ENCODE results near the gene PCGF3.
A peak's percentile ranks its signal among the peaks of the same experiment; 100 is the strongest.
"Not testable (repeated sequence)": the region's sequence is repeated elsewhere in the genome, so short reads cannot be mapped to it uniquely, and the experiment has no call there.

Gene PCGF3

DNA sequence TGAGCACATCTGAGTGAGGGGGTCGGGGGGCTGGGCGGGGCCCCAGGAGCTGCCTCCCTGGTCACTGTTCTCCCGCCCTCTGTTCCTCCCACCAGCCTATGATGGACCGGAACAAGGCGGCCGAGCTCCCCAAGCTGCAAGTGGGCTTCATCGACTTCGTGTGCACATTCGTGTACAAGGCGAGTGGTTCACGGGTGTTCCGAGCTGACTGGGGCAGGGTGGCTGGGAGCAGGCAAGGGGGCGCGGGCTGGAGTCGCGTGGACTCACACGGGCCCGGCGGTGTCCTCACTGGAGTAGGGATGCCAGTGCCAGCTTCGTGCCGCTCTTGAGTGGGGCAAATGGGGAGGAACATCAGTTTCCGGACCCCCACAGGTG lies 39.2 kb upstream of the PCGF3 start:
- H3K27ac Mint-ChIP-seq = no peak overlapping the region
- DNase-seq = no peak
- peaks cover 5% of the 10 kb centered on the region for H3K4me1 Mint-ChIP-seq
- no peak overlapping the region for H3K4me3 Mint-ChIP-seq
- TF ChIP-seq, protein P1, sequence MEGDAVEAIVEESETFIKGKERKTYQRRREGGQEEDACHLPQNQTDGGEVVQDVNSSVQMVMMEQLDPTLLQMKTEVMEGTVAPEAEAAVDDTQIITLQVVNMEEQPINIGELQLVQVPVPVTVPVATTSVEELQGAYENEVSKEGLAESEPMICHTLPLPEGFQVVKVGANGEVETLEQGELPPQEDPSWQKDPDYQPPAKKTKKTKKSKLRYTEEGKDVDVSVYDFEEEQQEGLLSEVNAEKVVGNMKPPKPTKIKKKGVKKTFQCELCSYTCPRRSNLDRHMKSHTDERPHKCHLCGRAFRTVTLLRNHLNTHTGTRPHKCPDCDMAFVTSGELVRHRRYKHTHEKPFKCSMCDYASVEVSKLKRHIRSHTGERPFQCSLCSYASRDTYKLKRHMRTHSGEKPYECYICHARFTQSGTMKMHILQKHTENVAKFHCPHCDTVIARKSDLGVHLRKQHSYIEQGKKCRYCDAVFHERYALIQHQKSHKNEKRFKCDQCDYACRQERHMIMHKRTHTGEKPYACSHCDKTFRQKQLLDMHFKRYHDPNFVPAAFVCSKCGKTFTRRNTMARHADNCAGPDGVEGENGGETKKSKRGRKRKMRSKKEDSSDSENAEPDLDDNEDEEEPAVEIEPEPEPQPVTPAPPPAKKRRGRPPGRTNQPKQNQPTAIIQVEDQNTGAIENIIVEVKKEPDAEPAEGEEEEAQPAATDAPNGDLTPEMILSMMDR (IDR thresholded peaks at IDR 0.05) = no peak
- no peaks in the 10 kb centered on the region for H3K9me3 Mint-ChIP-seq
- peaks cover 8% of the 10 kb centered on the region for H3K36me3 Mint-ChIP-seq (ENCODE audit: low read depth)
- H3K27me3 Mint-ChIP-seq (ENCODE audit: low read depth, poor library complexity) = peaks cover 5% of the 10 kb centered on the region

DNA sequence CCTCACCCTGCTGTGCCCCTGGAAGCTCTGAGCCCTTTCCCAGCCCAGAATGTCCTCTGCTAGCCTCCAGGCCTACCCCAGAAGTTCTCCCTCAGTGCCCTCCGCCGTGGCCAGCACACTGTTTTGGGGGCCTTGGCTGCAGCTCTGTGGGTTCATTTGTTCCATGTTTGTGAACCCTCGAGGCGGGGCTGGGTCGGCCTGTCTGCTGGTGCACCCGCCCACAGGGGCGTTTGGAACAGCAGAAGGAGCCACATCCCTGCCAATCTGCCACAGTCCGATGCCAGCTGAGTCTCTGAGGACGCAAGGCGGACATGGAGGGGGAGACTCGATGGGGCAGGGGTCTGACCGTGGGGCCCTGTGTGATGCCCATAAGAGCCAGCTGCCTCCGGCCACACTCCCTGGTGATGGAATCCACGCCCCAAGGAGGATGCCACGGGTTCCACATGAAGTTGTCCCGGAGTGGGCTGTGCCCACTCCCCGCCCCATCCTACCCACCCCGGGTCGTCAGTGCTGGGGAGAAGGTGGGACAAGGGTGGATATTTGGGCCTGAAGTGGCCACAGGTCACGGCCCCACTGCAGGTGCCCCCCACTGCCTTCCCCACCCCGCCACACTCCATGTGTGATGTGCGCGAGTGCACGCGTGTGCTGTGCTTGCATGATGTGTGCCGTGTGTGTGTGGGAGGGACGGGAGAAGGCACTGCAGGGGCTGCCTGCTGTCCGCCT lies 38.6 kb upstream of the PCGF3 start:
- no peaks in the 10 kb centered on the region for H3K9me3 Mint-ChIP-seq
- H3K4me1 Mint-ChIP-seq = peaks cover 5% of the 10 kb centered on the region
- DNase-seq = no peak
- H3K27me3 Mint-ChIP-seq (ENCODE audit: low read depth, poor library complexity) = peaks cover 3% of the 10 kb centered on the region
- H3K4me3 Mint-ChIP-seq = no peak overlapping the region
- peaks cover 12% of the 10 kb centered on the region for H3K36me3 Mint-ChIP-seq (ENCODE audit: low read depth)
- TF ChIP-seq, protein P1 (IDR thresholded peaks at IDR 0.05) = no peak
- no peak overlapping the region for H3K27ac Mint-ChIP-seq

DNA sequence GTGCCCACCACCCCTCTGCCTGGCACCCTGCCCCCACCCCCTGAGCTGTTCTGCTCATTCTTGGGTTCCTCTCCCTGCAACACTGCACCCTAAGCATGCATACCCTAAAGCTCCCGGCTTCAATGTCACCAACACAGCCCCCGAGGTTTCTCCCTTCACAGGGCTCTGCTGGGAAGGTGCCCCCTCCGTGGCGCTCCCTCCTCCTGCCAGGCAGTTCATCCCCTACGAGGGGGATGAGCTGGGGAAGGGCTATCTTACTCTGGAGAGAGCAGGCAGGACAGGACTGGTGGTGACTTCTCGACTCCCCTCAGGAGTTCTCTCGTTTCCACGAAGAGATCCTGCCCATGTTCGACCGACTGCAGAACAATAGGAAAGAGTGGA lies 38.1 kb upstream of the PCGF3 start:
- H3K4me1 Mint-ChIP-seq = peaks cover 5% of the 10 kb centered on the region
- H3K27ac Mint-ChIP-seq = peak overlapping the region; percentile 76
- no peak for DNase-seq

DNA sequence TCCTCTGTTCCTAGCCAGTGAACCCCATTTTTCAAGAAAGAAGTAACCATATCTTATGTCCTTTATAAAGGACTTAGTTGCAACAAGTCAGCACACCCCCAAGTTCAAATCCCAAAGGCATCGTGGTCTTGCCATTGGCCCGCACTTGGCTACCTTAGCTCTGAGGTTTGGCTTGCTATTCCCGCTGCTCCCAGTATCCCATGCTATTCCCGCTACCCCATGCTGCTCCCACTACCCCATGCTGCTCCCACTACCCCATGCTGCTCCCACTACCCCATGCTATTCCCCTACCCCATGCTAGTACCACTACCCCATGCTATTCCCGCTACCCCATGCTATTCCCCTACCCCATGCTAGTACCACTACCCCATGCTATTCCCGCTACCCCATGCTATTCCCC lies 37.4 kb upstream of the PCGF3 start:
- H3K27me3 Mint-ChIP-seq (ENCODE audit: low read depth, poor library complexity); H3K4me3 Mint-ChIP-seq: not testable (repeated sequence)

More for the DNA sequence above, 38.1 kb upstream of the PCGF3 start:
- H3K9me3 Mint-ChIP-seq = no peaks in the 10 kb centered on the region
- TF ChIP-seq, protein P1 (IDR thresholded peaks at IDR 0.05) = no peak
- H3K36me3 Mint-ChIP-seq (ENCODE audit: low read depth) = peaks cover 16% of the 10 kb centered on the region
- peaks cover 3% of the 10 kb centered on the region for H3K27me3 Mint-ChIP-seq (ENCODE audit: low read depth, poor library complexity)
- no peak overlapping the region for H3K4me3 Mint-ChIP-seq

DNA sequence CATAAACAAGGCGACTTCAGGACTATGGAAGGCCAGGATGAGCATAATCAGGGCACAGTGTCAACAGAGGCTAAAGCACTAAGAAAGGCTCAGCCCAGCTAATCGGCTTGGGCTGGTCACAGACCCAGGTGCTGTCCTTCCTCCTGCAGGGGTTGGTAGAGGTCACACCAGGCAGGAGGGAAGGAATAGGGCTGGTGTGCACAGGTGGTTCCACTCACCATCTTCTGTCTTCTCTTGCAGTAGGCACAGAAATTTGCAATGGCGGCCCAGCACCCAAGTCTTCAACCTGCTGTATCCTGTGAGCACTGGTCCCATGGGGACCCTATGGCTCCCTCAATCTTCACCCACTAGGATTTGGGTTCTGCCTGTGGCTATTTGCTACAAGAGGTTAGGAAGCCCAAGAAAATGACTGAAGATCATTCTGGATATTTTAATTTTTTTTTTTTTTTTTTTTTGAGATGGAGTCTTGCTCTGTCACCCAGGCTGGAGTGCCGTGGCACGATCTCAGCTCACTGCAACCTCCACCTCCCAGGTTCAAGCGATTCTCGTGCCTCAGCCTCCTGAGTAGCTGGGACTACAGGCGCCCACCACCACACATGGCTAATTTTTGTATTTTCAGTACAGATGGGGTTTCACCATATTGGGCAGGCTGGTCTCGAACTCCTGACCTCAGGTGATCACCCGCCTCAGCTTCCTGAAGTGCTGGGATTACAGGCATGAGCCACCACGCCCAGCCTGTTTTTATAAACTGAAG lies 35.6 kb upstream of the PCGF3 start:
- not testable (repeated sequence) for H3K9me3 Mint-ChIP-seq; H3K27ac Mint-ChIP-seq; H3K4me3 Mint-ChIP-seq; DNase-seq; H3K27me3 Mint-ChIP-seq (ENCODE audit: low read depth, poor library complexity)
- Mint-ChIP-seq H3K36me3 (ENCODE audit: low read depth) (peaks cover 24% of the 10 kb centered on the region), H3K4me1 (peaks cover 14% of the 10 kb centered on the region)

More for the DNA sequence above, 37.4 kb upstream of the PCGF3 start:
- not testable (repeated sequence) for DNase-seq, H3K9me3 Mint-ChIP-seq, H3K4me1 Mint-ChIP-seq
- peak overlapping the region; percentile 76 for H3K27ac Mint-ChIP-seq
- peaks cover 20% of the 10 kb centered on the region for H3K36me3 Mint-ChIP-seq (ENCODE audit: low read depth)

DNA sequence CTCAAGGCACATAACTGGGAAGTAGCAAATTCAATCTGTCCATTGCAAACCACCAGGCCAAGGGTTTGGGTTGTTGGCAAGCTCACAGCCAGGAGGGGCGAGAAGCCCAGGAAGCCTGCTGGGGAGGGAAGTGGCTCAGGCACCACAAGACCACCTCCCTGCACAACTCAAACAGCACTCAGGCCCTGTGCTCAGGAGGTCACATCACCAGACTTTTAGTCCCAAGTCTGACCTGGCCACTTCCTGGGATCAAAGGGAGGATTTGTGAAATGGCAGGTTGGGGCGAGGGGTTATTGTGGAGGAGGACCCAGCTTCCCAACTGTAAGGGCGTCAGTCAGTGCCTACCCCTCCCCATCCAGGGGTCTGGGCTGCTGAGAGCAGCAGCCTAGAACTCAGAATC lies 33.9 kb upstream of the PCGF3 start:
- no peak for DNase-seq
- no peak overlapping the region for H3K4me3 Mint-ChIP-seq
- TF ChIP-seq, protein P1 (IDR thresholded peaks at IDR 0.05) = no peak
- no peak overlapping the region for H3K27ac Mint-ChIP-seq
- H3K27me3 Mint-ChIP-seq (ENCODE audit: low read depth, poor library complexity) = peaks cover 3% of the 10 kb centered on the region
- no peaks in the 10 kb centered on the region for H3K9me3 Mint-ChIP-seq
- H3K4me1 Mint-ChIP-seq = peaks cover 13% of the 10 kb centered on the region
- peaks cover 24% of the 10 kb centered on the region for H3K36me3 Mint-ChIP-seq (ENCODE audit: low read depth)

All from nephron progenitor cell (in vitro differentiated cells).